Fibroblast of villous mesenchyme (primary cell): ENCODE measurements around the gene TOX2. TPM values are rescaled to one million over a fixed set of nuclear protein-coding genes. Genes with fewer than 3 reads are reported as not detected.

Experiments
- DNase-seq: peaks from one replicate; pipeline ENCODE4 v3.0.0-alpha.2; 2010; ENCODE audit warnings: low read depth
- H3K4me3 ChIP-seq: 2 replicates; pipeline ENCODE4 v1.5.1; 2011; ENCODE audit warnings: low read depth, mild to moderate bottlenecking, low read length
- total RNA-seq: library from RNA; depleted of rRNA; stranded (reverse); fragments of >200 nt; gene quantifications from 2 replicates; pipeline ENCODE4 v1.2.3, GENCODE V29; 2012
- TF ChIP-seq, protein P1 (sequence below): IDR thresholded peaks from 2 replicates; pipeline ENCODE4 v1.5.1; 2012; ENCODE audit warnings: low read depth, mild to moderate bottlenecking, low read length; ENCODE audit not compliant: insufficient read depth

TOX2 gene
- total RNA-seq, 1 donor = 0.43 TPM

GRCh38 chr20:43957392-43957791, 42.7 kb downstream of the TOX2 start:
- no peak overlapping the region for H3K4me3 ChIP-seq
- TF ChIP-seq, protein P1, sequence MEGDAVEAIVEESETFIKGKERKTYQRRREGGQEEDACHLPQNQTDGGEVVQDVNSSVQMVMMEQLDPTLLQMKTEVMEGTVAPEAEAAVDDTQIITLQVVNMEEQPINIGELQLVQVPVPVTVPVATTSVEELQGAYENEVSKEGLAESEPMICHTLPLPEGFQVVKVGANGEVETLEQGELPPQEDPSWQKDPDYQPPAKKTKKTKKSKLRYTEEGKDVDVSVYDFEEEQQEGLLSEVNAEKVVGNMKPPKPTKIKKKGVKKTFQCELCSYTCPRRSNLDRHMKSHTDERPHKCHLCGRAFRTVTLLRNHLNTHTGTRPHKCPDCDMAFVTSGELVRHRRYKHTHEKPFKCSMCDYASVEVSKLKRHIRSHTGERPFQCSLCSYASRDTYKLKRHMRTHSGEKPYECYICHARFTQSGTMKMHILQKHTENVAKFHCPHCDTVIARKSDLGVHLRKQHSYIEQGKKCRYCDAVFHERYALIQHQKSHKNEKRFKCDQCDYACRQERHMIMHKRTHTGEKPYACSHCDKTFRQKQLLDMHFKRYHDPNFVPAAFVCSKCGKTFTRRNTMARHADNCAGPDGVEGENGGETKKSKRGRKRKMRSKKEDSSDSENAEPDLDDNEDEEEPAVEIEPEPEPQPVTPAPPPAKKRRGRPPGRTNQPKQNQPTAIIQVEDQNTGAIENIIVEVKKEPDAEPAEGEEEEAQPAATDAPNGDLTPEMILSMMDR = no peak
- DNase-seq = no peak

GRCh38 chr20:43958626-43959025, 44.0 kb downstream of the TOX2 start:
- no peak overlapping the region for H3K4me3 ChIP-seq
- DNase-seq = no peak
- TF ChIP-seq, protein P1 = no peak

- TF ChIP-seq, protein P1 = no peak
- no peak overlapping the region for H3K4me3 ChIP-seq
- peak; percentile 68 for DNase-seq
Observed at GRCh38 chr20:43959079-43959919, 44.6 kb downstream of the TOX2 start.

- TF ChIP-seq, protein P1 = no peak
- no peak for DNase-seq
- no peak overlapping the region for H3K4me3 ChIP-seq
Observed at GRCh38 chr20:43959920-43960227, 45.2 kb downstream of the TOX2 start.

GRCh38 chr20:43960231-43960630, 45.6 kb downstream of the TOX2 start:
- H3K4me3 ChIP-seq = no peak overlapping the region
- TF ChIP-seq, protein P1 = no peak
- DNase-seq = no peak

DNA sequence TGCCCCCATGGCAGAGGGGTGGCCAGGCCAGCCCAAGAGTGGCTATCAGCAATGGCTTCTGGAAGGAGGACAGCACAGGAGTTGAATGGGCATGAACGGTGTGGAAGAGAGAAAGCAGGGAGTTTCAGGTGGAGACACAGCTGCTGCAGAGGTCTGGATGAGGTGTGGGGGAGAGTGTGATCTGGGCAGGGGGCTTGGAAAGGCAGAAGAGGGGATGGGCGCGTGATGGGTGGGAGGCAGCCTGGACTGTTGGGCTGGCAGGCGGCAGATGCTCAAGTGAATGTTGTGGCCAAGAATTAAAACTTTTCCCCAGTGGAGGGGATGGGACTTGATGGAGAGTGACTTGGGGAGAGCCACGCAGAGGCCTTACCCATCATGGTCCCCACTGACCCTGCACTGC, 46.5 kb downstream of the TOX2 start:
- no peak overlapping the region for H3K4me3 ChIP-seq
- TF ChIP-seq, protein P1 = no peak
- DNase-seq = no peak
